ENCODE results near the gene PLXNB2.

The PLXNB2 gene

DNA sequence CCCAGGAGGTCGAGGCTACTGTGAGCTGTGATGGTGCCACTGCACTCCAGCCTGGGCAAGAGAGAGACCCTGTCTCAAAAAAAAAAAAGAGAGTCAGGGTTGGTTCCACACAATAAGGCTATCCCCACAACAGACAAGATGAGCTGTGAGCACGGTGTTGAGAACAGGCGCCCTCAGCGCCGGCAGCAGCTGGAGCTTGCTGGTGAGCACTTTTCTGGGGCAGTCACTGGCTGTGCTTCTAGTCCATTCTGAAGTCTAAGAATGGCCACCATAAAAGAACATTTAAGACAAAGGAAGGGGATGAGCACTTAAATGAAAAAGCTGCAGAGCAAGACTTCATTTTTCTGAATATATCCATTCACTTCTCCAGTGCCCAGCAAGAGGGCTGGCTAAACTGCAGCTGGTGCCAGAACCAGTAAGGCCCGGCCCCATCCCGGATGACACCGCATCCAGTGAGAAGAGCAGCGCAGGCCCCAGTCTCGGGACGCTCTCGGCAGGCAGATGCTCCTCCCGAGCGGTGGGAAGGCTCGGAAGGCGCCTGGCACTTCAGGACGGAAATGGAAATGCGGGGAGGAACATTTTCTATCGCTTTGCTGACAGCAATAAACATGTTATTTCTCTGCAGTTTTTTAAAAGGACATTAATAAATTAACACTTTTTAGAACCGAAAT lies 74.8 kb downstream of the PLXNB2 start:
- TF ChIP-seq, protein P1, sequence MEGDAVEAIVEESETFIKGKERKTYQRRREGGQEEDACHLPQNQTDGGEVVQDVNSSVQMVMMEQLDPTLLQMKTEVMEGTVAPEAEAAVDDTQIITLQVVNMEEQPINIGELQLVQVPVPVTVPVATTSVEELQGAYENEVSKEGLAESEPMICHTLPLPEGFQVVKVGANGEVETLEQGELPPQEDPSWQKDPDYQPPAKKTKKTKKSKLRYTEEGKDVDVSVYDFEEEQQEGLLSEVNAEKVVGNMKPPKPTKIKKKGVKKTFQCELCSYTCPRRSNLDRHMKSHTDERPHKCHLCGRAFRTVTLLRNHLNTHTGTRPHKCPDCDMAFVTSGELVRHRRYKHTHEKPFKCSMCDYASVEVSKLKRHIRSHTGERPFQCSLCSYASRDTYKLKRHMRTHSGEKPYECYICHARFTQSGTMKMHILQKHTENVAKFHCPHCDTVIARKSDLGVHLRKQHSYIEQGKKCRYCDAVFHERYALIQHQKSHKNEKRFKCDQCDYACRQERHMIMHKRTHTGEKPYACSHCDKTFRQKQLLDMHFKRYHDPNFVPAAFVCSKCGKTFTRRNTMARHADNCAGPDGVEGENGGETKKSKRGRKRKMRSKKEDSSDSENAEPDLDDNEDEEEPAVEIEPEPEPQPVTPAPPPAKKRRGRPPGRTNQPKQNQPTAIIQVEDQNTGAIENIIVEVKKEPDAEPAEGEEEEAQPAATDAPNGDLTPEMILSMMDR (IDR thresholded peaks at IDR 0.05; ENCODE audit: insufficient read depth, low read depth, low read length, missing control alignments) = no peak
- no peak for DNase-seq (ENCODE audit: low read depth)
- H3K4me3 ChIP-seq (ENCODE audit: low read length) = no peak overlapping the region

DNA sequence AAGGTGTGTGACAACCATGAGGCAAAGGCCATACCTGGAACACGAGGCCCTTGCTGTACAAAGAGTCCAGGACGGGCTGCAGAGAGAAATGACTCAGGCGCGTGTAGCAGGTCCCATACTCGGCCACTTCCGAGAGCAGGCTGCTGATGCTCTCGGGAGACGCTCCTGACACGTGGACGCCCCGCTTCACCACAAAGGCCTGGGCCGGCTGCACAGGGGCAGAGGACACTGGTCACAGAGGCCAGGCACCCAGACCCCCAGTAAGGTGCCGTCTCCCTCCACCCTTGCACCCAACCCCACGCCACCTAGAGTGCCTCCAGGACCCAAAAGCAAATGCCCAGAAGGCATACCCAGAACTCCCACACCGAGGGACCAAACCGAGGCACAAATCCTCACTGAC lies 78.1 kb downstream of the PLXNB2 start:
- no peak for DNase-seq (ENCODE audit: low read depth)
- H3K4me3 ChIP-seq (ENCODE audit: low read length) = no peak overlapping the region
- TF ChIP-seq, protein P1 (IDR thresholded peaks at IDR 0.05; ENCODE audit: insufficient read depth, low read depth, low read length, missing control alignments) = no peak

DNA sequence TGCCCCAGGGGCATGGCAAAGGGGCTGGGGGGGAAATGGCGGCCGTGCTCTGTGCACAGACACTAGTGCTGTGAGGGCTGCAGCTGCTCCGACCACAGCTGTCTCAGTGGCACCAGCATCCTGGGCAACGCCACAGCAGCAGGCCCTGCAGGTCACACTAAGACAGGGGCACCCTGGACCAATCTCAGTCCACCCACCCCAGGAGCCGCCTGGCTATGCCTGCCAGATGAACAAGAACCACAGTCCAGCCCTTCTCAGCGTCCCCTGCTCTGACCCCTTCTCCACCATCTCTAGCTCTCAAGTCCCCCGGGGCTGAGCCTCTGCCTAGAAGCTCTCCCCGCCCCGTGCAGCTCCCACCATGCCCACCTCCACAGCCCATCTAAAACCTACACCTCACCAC lies 79.1 kb downstream of the PLXNB2 start:
- TF ChIP-seq, protein P1 (IDR thresholded peaks at IDR 0.05; ENCODE audit: insufficient read depth, low read depth, low read length, missing control alignments) = no peak
- no peak for DNase-seq (ENCODE audit: low read depth)

DNA sequence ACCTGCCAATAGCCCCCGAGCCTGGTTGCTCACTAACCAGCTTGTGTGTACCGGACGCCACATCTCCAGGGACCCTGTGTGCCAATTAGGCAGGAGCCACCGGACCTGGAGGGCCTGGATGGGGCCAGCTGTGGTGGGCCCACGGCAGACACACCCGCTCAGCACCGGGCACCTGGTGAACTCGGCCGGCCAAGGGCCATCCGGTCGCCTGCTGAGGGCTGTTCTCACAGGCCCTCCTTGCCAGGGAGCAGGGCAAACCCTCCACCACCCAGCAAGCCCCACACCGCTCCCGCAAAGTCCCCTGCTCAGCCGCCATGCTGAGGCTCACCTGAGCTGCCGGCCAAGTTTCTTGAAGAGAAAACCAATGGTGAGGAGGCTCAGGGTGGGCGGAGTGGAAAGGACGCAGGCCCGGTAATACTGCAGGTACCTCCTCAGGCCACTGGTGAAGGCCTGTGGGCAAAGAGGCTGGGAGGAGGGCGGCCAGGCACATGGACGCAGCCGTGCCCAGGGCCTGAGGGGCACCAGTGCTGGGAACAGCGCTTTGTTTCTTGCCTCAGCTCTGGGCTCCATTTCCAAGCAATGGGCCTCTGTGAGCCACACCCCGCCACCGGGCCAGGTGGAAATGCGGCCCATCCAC lies 79.7 kb downstream of the PLXNB2 start:
- H3K4me3 ChIP-seq (ENCODE audit: low read length) = no peak overlapping the region
- TF ChIP-seq, protein P1 (IDR thresholded peaks at IDR 0.05; ENCODE audit: insufficient read depth, low read depth, low read length, missing control alignments) = no peak
- no peak for DNase-seq (ENCODE audit: low read depth)

More for the DNA sequence above, 79.1 kb downstream of the PLXNB2 start:
- H3K4me3 ChIP-seq (ENCODE audit: low read length) = no peak overlapping the region

DNA sequence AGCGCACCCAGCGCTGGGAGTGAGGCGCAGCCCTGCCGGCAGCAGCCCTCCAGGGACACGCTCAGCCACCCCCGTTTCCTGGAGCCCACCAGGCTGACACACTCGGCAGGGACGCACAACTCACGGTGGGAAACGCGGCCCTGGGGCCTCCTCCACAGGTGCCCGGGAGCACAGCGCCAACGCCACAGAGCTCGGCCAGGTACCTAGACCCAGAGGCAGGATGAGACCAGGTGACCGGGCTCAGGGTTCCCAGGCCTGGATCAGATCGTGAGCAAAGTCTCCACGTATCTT lies 80.6 kb downstream of the PLXNB2 start:
- TF ChIP-seq, protein P1 (IDR thresholded peaks at IDR 0.05; ENCODE audit: insufficient read depth, low read depth, low read length, missing control alignments) = no peak
- H3K4me3 ChIP-seq (ENCODE audit: low read length) = no peak overlapping the region
- no peak for DNase-seq (ENCODE audit: low read depth)

DNA sequence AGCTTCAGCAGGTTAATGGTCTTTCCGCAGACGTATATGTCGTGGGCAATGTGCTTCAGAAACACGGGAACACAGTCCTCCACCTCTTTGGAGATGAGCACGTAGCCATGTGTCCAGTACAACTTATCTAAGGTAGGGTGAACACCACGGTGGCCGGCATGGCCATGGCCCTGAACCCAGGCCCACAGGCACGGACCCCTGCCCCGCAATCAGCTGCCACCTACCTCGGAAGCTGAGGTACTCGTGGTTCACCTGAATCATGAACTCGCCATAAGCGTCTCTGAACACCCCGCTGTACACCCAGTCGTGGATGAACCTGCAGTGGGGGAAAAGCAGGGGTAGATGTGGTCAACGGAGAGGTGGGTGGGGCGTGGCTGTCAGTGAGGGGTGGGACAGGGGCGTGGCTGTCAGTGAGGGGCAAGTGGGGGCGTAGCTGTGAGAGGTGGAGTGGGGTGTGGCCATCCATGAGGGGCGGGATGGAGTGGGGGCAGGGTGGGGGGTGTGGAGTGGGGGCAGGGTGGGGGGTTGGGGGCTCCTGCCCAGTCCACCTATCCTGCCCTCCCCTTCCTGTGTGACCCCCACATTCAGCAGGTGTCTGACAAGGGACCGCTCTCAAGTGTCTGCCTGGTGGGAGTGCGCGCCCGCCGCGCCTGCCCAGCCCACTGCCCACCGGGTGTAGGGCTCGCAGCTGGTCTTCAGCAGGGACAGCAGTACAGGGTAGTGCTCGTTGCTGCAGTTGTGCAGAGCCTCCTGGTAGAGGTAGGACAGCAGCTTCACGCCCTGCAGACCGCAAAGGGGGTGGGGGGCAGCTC lies 81.2 kb downstream of the PLXNB2 start:
- no peak overlapping the region for H3K4me3 ChIP-seq (ENCODE audit: low read length)
- no peak for DNase-seq (ENCODE audit: low read depth)
- TF ChIP-seq, protein P1 (IDR thresholded peaks at IDR 0.05; ENCODE audit: insufficient read depth, low read depth, low read length, missing control alignments) = no peak
